ENCODE results near the gene PLEKHM2.

Gene PLEKHM2

DNA sequence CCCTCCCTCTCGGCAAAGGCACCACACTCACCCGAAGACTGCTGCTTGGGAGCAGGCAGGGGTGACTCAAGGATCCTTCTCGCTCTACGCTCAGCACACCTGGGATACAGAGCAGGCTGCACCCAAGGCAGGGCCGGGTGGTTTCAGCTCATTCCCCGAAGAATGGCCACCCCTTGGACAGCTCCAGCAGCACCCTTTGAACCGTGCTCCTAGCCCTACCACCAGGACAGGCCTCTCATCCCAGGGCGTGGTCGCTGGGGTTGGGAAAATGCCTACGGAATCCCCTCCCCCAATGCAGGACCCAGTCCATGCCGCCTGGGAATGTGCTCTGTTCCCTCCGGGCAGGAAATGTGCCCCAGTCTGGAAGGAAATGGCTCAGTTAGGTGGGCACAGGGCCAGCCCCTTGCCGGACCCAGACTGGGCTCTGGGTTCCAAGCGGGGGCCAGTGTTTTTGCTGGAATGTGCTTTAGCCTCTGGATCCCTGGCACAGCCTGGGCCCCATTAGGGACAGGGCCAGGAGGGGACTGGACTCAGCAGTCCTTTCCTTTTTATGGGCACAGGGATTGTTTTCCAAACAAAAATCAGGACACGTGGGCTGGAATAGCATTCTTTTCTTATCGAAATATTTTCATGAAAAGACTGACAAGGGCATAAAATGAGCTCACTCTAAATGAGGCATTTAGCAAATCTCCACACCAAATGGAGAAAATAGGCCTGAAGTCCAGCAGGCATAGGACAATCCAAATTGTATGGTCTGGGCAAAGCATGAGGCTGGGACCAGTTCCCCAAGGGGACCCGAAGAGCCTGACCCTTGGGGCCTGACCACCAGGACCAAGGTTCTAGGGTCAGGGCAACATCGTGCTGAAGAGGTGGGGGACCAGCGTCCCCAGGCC is 65.5 kb downstream of the PLEKHM2 start:
- 81 to 82% methylated on average over 19 of the region's 19 CpGs for WGBS, 2 experiments

DNA sequence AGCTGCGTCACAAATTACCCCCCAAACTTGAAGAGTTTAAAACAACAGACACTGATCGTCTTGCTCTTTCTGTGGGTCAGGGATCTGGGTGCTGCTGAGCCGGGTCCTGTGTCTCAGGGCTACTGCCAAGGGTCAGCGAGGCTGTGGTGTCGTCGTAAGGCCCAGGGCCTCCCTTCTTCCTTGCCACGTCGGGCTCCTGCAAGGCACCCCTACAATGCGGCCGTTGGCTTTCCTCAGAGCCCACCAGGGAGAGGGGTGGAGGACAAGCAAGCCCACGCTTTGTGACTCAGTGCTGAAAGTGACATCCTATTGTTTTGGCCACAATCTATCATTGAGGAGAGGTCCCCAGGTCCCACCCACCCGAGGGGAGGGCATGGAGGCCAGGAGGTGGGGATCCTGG is 66.8 kb downstream of the PLEKHM2 start:
- WGBS, 2 experiments: 79 to 91% methylated on average over 12 of the region's 12 CpGs
- no peak overlapping the region for H3K4me3 ChIP-seq (ENCODE audit: insufficient read depth, low read depth, low read length)
- no peak overlapping the region for H3K27ac ChIP-seq (ENCODE audit: insufficient read depth, low read depth, low read length, poor library complexity, severe bottlenecking)
- H3K27me3 ChIP-seq (ENCODE audit: control insufficient read depth, insufficient read depth, low read length, poor library complexity, severe bottlenecking): no peaks in the 10 kb centered on the region
- H3K36me3 ChIP-seq (ENCODE audit: control insufficient read depth, insufficient read depth, low read length): no peaks in the 10 kb centered on the region
- peaks cover 5% of the 10 kb centered on the region for H3K4me1 ChIP-seq (ENCODE audit: control insufficient read depth, insufficient read depth, low read length)
- no peaks in the 10 kb centered on the region for H3K9me3 ChIP-seq (ENCODE audit: control insufficient read depth, low read length)

More for the DNA sequence above, 65.5 kb downstream of the PLEKHM2 start:
- no peak overlapping the region for H3K4me3 ChIP-seq (ENCODE audit: insufficient read depth, low read depth, low read length)
- no peaks in the 10 kb centered on the region for H3K27me3 ChIP-seq (ENCODE audit: control insufficient read depth, insufficient read depth, low read length, poor library complexity, severe bottlenecking)
- no peaks in the 10 kb centered on the region for H3K9me3 ChIP-seq (ENCODE audit: control insufficient read depth, low read length)
- no peak overlapping the region for H3K27ac ChIP-seq (ENCODE audit: insufficient read depth, low read depth, low read length, poor library complexity, severe bottlenecking)
- H3K4me1 ChIP-seq (ENCODE audit: control insufficient read depth, insufficient read depth, low read length): no peaks in the 10 kb centered on the region
- H3K36me3 ChIP-seq (ENCODE audit: control insufficient read depth, insufficient read depth, low read length): no peaks in the 10 kb centered on the region

DNA sequence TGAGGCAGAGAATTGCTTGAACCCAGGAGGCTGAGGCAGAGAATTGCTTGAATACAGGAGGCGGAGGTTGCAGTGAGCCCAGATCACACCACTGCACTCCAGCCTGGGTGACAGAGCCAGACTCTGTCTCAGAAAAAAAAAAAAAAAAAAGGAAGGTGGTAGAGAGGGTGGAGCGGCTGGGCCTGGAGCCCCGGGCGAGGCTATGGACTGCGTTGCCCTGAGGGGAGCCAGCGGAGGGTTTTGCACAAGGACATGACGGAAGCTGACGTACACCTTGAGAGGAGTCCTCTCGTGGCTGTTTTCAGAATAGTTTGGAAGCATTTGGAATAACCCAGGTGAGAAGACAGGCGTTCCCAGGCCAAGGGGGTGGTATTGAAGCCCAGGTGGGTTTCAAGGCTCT is 67.6 kb downstream of the PLEKHM2 start:
- H3K9me3 ChIP-seq (ENCODE audit: control insufficient read depth, low read length): no peaks in the 10 kb centered on the region
- peaks cover 12% of the 10 kb centered on the region for H3K4me1 ChIP-seq (ENCODE audit: control insufficient read depth, insufficient read depth, low read length)
- H3K27me3 ChIP-seq (ENCODE audit: control insufficient read depth, insufficient read depth, low read length, poor library complexity, severe bottlenecking): peaks cover 7% of the 10 kb centered on the region
- 92% methylated on average over 10 of the region's 10 CpGs for WGBS, 2 experiments
- no peak overlapping the region for H3K4me3 ChIP-seq (ENCODE audit: insufficient read depth, low read depth, low read length)
- no peak overlapping the region for H3K27ac ChIP-seq (ENCODE audit: insufficient read depth, low read depth, low read length, poor library complexity, severe bottlenecking)
- no peaks in the 10 kb centered on the region for H3K36me3 ChIP-seq (ENCODE audit: control insufficient read depth, insufficient read depth, low read length)

DNA sequence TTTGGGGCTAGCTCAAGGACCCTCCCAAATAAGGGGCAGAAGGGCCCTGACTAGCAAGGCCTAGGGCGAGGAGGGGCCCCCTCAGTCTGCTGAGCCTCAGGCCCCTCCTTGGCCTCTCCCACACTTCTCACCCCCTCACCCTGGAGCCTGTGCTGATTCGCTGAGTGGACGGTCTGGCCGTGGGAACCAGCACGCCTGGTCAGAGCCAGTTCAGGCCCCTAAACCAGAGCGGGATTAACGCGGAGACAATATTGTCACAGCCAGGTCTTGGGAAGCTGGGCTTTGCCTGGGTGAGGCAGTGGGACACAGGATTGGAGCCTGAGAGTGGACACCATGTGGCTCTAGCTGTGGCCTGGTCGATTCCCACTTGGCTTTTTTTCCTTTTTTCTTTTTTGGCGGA is 69.7 kb downstream of the PLEKHM2 start:
- Histone ChIP-seq H3K27me3 (ENCODE audit: control insufficient read depth, insufficient read depth, low read length, poor library complexity, severe bottlenecking) (peaks cover 27% of the 10 kb centered on the region), H3K4me1 (ENCODE audit: control insufficient read depth, insufficient read depth, low read length) (peaks cover 20% of the 10 kb centered on the region), H3K36me3 (ENCODE audit: control insufficient read depth, insufficient read depth, low read length) (no peaks in the 10 kb centered on the region), H3K9me3 (ENCODE audit: control insufficient read depth, low read length) (no peaks in the 10 kb centered on the region), H3K27ac (ENCODE audit: insufficient read depth, low read depth, low read length, poor library complexity, severe bottlenecking) (no peak overlapping the region), H3K4me3 (ENCODE audit: insufficient read depth, low read depth, low read length) (no peak overlapping the region)
- WGBS, 2 experiments: 91 to 95% methylated on average over 10 of the region's 10 CpGs

DNA sequence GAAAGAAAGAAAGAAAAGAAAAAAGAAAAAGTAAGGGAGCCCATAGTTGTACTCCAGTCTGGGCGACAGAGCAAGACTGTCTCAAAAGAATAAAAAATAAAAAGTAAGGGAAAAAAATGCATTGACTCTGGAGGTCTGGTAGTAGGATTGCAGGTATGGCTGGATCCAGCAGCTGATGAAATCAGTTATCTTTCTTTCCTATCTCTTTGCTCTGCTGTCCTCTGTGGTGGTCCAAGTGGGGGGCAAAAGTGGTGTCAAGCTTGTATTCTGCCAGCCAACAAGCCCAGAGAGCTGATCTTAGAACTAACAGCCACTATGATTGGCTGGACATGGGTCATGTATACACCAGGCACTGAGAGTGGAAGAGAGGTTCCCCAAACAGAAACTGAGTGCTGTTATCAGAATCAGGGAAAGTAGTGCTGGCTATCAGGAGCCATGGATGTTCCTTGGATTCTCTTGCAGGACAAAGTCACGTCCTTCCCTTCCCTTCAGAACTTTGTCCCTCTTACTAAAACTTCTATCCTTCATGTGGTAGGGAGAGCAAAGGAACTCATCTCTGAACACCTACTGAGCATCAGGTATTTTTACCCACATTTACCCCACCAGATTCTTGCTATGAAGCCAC is 71.0 kb downstream of the PLEKHM2 start:
- 93 to 94% methylated on average over 2 of the region's 2 CpGs for WGBS, 2 experiments
- Histone ChIP-seq H3K36me3 (ENCODE audit: control insufficient read depth, insufficient read depth, low read length) (no peaks in the 10 kb centered on the region), H3K27ac (ENCODE audit: insufficient read depth, low read depth, low read length, poor library complexity, severe bottlenecking) (no peak overlapping the region), H3K27me3 (ENCODE audit: control insufficient read depth, insufficient read depth, low read length, poor library complexity, severe bottlenecking) (peaks cover 40% of the 10 kb centered on the region), H3K4me3 (ENCODE audit: insufficient read depth, low read depth, low read length) (no peak overlapping the region), H3K9me3 (ENCODE audit: control insufficient read depth, low read length) (no peaks in the 10 kb centered on the region), H3K4me1 (ENCODE audit: control insufficient read depth, insufficient read depth, low read length) (peaks cover 20% of the 10 kb centered on the region)

DNA sequence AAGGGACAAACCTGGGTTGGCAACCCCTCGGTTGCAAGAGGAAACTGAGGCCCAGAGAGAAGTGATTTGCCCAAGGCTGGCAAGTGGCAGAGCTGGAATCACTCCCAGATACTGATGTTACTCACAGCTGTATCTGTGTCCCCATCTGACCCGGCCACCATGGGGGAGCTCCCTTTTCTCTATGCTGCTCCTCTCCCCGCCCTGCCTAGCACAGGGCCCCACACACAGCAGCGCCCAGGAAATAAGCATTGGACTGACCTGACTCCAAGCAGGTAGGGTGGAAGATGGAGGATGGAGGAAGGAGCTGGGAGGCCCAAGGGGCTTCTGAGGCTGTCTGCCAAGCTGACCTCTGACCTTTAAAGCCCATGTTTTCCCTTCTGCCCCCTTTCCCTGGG is 71.5 kb downstream of the PLEKHM2 start:
- Histone ChIP-seq H3K27me3 (ENCODE audit: control insufficient read depth, insufficient read depth, low read length, poor library complexity, severe bottlenecking) (peaks cover 42% of the 10 kb centered on the region), H3K9me3 (ENCODE audit: control insufficient read depth, low read length) (no peaks in the 10 kb centered on the region), H3K4me1 (ENCODE audit: control insufficient read depth, insufficient read depth, low read length) (peaks cover 25% of the 10 kb centered on the region), H3K36me3 (ENCODE audit: control insufficient read depth, insufficient read depth, low read length) (no peaks in the 10 kb centered on the region), H3K4me3 (ENCODE audit: insufficient read depth, low read depth, low read length) (no peak overlapping the region), H3K27ac (ENCODE audit: insufficient read depth, low read depth, low read length, poor library complexity, severe bottlenecking) (no peak overlapping the region)
- WGBS, 2 experiments: 78 to 84% methylated on average over 4 of the region's 4 CpGs

DNA sequence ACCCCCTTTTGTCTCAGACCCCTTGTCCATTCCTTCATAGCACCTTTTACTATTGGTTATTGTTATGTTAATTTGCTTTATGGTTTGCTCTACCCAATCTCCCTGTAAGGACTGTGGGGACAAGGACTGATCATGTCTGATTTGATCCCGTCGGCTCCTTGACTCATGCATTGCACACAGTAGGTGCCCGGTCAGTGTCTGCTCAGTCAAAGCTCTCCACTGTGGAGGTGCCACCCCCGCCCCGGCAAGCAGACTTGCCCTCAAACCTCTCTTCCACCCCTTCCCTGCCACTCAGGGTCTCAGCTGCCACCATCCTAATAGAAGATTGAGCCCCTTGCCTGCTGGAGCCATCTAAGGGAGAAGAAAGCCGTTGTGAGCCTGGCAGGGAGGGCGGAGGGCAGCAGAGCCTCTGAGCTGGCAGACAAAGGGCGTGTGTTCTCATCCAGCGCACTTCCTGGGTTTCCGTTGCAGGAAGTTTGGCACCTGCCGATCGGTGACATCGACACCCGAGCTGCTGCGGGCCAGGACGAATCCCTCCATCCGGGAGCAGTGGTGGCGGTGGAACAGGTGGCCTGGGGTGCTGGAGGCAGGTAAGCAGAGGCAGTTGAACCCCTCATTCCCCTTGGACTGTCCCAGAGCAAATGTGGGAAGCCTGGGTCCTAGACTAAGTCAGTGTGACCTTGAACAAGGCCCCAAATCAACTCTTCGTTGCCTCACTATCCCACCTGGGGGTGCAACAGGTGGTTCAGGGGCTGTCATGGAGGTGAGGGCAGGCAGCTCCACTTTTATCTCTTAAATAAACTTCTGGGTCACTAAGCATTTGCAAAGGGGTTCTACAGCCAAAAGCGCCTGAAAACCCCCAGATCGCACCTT is 72.3 kb downstream of the PLEKHM2 start:
- 58 to 62% methylated on average over 21 of the region's 21 CpGs for WGBS, 2 experiments
- no peak overlapping the region for H3K27ac ChIP-seq (ENCODE audit: insufficient read depth, low read depth, low read length, poor library complexity, severe bottlenecking)
- H3K27me3 ChIP-seq (ENCODE audit: control insufficient read depth, insufficient read depth, low read length, poor library complexity, severe bottlenecking): peaks cover 42% of the 10 kb centered on the region
- H3K4me1 ChIP-seq (ENCODE audit: control insufficient read depth, insufficient read depth, low read length): peaks cover 30% of the 10 kb centered on the region
- H3K4me3 ChIP-seq (ENCODE audit: insufficient read depth, low read depth, low read length): no peak overlapping the region
- no peaks in the 10 kb centered on the region for H3K36me3 ChIP-seq (ENCODE audit: control insufficient read depth, insufficient read depth, low read length)
- H3K9me3 ChIP-seq (ENCODE audit: control insufficient read depth, low read length): no peaks in the 10 kb centered on the region

DNA sequence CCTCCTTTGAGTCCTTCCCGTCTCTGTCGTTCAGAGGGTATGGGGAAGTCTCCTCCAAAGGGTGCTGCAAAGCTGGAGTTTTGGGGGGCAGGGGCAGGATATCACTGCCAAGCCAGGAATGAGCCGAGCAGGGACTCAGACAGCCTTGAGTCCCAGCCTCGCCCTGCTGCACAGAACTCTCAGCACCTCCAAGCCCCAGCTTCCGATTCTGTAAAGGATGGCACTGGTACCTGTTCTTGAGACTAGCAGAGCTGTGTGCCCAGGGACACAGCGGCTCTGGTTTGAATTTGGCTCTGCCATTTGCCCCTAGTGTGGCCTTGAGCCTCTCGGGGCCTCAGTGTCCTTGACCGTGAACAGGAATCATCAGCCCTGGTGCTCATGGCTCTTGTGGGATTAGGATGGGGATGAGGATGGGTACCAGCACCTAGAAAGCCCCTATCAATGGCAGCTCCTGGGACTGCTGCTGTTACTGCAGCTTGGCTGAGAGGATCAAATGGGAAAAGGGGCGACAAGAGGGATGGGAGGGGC is 73.0 kb downstream of the PLEKHM2 start:
- Histone ChIP-seq H3K4me3 (ENCODE audit: insufficient read depth, low read depth, low read length) (no peak overlapping the region), H3K9me3 (ENCODE audit: control insufficient read depth, low read length) (no peaks in the 10 kb centered on the region), H3K4me1 (ENCODE audit: control insufficient read depth, insufficient read depth, low read length) (peaks cover 30% of the 10 kb centered on the region), H3K27me3 (ENCODE audit: control insufficient read depth, insufficient read depth, low read length, poor library complexity, severe bottlenecking) (peaks cover 42% of the 10 kb centered on the region), H3K36me3 (ENCODE audit: control insufficient read depth, insufficient read depth, low read length) (no peaks in the 10 kb centered on the region), H3K27ac (ENCODE audit: insufficient read depth, low read depth, low read length, poor library complexity, severe bottlenecking) (no peak overlapping the region)
- WGBS, 2 experiments: 80% methylated on average over 9 of the region's 9 CpGs

DNA sequence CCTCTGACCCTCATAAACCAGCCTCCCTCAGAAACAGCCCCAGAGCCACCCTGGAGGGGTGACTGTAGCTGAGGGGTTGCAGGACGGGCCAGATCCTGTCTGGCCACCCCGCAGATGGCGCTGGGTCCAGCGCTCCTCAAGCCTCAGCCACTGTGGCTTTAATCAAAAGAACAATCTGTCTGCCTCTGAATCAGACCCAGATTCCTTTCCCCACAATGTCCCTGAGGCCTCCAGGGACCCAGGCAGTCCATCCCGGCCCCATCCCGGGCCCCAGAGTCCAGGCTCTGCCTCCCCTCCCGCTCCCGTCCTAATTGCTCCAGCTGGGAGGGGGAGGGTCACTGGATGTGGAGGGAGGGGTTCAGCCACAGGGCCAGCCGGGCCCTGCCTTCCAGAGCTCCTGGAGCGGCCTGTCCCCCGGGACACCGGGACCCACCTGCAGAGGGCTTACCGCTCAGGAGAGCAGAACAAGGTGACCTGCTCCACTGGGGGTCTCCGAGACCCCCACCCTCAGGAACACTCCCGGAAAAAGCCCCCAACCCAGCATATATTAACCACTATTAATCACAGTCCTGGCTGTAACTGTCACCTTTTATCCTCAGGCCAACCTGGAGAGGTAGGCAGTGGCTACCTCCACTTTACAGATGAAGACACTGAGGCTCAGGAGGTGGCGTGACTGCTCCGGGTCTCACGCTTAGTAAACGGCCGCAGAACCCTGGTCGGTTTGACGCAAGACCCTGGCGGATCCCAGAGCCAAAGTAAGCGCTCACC is 73.6 kb downstream of the PLEKHM2 start:
- Histone ChIP-seq H3K36me3 (ENCODE audit: control insufficient read depth, insufficient read depth, low read length) (no peaks in the 10 kb centered on the region), H3K27ac (ENCODE audit: insufficient read depth, low read depth, low read length, poor library complexity, severe bottlenecking) (no peak overlapping the region), H3K9me3 (ENCODE audit: control insufficient read depth, low read length) (no peaks in the 10 kb centered on the region), H3K4me1 (ENCODE audit: control insufficient read depth, insufficient read depth, low read length) (peaks cover 30% of the 10 kb centered on the region), H3K27me3 (ENCODE audit: control insufficient read depth, insufficient read depth, low read length, poor library complexity, severe bottlenecking) (peaks cover 42% of the 10 kb centered on the region), H3K4me3 (ENCODE audit: insufficient read depth, low read depth, low read length) (peak overlapping the region; percentile 64)
- WGBS, 2 experiments: 5 to 7% methylated on average over 24 of the region's 24 CpGs

All from ectodermal cell (in vitro differentiated cells).